OCI-LY3 (cell line): ENCODE data around the gene ZNF648.

Experiments used
- H2AFZ ChIP-seq: fragments of 200-600, 300-600 bp; shearing (Covaris generic); 2 replicates; pipeline ENCODE4 v1.6.0; 2014; ENCODE audit warnings: antibody characterized with exemption, low read depth, low read length
- H3K27ac ChIP-seq: fragments of 200-600, 300-600 bp; sonication (generic); 2 replicates; pipeline ENCODE4 v1.5.1; 2014; ENCODE audit warnings: mild to moderate bottlenecking, low read length, moderate library complexity, mixed read lengths
- H3K27me3 ChIP-seq: fragments of 200-600, 300-600 bp; sonication (generic); 2 replicates; pipeline ENCODE4 v1.6.1; 2014; ENCODE audit warnings: low read depth, low read length, mixed read lengths
- H3K36me3 ChIP-seq: fragments of 200-600, 300-600 bp; sonication (generic); replicated peaks from 2 replicates; pipeline ENCODE3; 2014; ENCODE audit warnings: low read depth, low read length, mixed read lengths
- H3K4me1 ChIP-seq: fragments of 300-600, 200-600 bp; sonication (generic); 2 replicates; pipeline ENCODE4 v1.6.1; 2014; ENCODE audit warnings: low read length, mixed read lengths
- H3K4me2 ChIP-seq: fragments of 200-600, 300-600 bp; sonication (generic); 2 replicates; pipeline ENCODE4 v1.6.1; 2014; ENCODE audit warnings: low read length, mixed read lengths
- H3K4me3 ChIP-seq: fragments of 300-600, 200-600 bp; sonication (generic); 2 replicates; pipeline ENCODE4 v1.5.1; 2014; ENCODE audit warnings: antibody characterized with exemption, mild to moderate bottlenecking, low read length, moderate library complexity
- H3K79me2 ChIP-seq: fragments of 300-600, 200-600 bp; shearing (Covaris generic); 2 replicates; pipeline ENCODE4 v1.6.1; 2014; ENCODE audit warnings: mild to moderate bottlenecking, low read length, mixed read lengths
- H3K9ac ChIP-seq: fragments of 300-600, 200-600 bp; shearing (Covaris generic); 2 replicates; pipeline ENCODE4 v1.6.0; 2014; ENCODE audit warnings: mild to moderate bottlenecking, low read length, moderate library complexity
- H3K9me3 ChIP-seq: fragments of 200-600, 300-600 bp; shearing (Covaris generic); 2 replicates; pipeline ENCODE4 v1.6.1; 2014; ENCODE audit warnings: low read length, mixed read lengths; ENCODE audit not compliant: insufficient read depth
- H4K20me1 ChIP-seq: fragments of 200-600, 300-600 bp; sonication (generic); 2 replicates; pipeline ENCODE4 v1.6.1; 2016; ENCODE audit warnings: low read length, mixed read lengths; ENCODE audit not compliant: insufficient read depth
- EZH2phosphoT487 ChIP-seq: fragments of 200-600 bp; shearing (Covaris generic); IDR thresholded peaks from 2 replicates; pipeline ENCODE4 v1.6.1; 2018; ENCODE audit warnings: antibody characterized with exemption, mixed run types, low read depth
- TF ChIP-seq, protein P1 (sequence below): fragments of 200-600, 300-600 bp; sonication (generic); IDR thresholded peaks from 2 replicates; pipeline ENCODE4 v1.5.1; 2014; ENCODE audit warnings: antibody characterized with exemption, low read length, low read depth

Gene ZNF648

DNA sequence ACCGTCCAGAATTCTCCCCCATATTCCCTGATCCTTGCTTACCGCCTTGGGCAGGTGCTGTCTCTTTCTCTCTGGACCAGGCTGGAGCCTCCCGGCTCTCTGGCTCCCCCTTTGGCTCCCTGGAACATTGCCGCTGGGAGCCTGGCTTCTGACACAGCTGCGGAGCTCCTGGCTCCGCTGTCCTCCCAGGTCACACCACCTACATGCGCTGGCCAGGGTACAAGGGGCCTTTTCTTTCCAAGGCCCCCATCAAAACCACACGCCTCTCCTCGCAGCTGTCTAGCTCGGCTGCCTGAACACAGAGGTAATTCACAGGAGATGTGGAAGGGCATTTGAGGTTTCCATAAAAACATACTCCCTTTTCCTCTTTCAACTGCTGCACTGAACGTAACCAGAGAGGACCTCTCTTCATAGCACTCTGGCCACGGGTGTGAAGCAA lies 7.5 kb upstream of the ZNF648 start:
- Histone ChIP-seq H2AFZ (no peak overlapping the region), H3K79me2 (no peaks in the 10 kb centered on the region), H3K4me2 (no peak overlapping the region), H3K36me3 (no peaks in the 10 kb centered on the region), H3K9me3 (no peaks in the 10 kb centered on the region), H3K4me1 (no peaks in the 10 kb centered on the region), H3K27me3 (peaks cover 36% of the 10 kb centered on the region), H3K4me3 (no peak overlapping the region), H4K20me1 (no peaks in the 10 kb centered on the region), H3K9ac (no peak overlapping the region), H3K27ac (no peak overlapping the region)
- TF ChIP-seq, protein P1, sequence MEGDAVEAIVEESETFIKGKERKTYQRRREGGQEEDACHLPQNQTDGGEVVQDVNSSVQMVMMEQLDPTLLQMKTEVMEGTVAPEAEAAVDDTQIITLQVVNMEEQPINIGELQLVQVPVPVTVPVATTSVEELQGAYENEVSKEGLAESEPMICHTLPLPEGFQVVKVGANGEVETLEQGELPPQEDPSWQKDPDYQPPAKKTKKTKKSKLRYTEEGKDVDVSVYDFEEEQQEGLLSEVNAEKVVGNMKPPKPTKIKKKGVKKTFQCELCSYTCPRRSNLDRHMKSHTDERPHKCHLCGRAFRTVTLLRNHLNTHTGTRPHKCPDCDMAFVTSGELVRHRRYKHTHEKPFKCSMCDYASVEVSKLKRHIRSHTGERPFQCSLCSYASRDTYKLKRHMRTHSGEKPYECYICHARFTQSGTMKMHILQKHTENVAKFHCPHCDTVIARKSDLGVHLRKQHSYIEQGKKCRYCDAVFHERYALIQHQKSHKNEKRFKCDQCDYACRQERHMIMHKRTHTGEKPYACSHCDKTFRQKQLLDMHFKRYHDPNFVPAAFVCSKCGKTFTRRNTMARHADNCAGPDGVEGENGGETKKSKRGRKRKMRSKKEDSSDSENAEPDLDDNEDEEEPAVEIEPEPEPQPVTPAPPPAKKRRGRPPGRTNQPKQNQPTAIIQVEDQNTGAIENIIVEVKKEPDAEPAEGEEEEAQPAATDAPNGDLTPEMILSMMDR: peak; percentile 42
- no peak for TF ChIP-seq EZH2phosphoT487

DNA sequence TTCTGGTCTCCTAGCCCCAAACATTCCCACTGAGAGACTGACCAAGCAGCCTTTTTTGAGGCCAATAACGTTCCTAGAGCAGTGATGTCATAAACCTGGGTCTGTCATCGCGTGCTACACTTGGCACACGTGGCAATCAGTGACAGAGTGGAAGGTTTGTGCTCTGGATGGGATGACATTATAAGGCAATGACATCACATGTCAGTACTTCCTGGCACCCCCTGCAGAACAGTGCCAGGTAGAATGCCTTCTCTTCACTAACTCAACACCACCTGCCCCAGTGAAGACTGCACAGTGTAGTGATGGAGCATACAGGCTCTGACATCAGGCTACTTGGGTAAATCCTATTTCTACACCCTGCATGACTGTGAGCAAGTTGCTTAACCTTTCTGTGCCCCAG lies 5.4 kb upstream of the ZNF648 start:
- no peaks in the 10 kb centered on the region for H4K20me1 ChIP-seq
- no peak overlapping the region for H3K9ac ChIP-seq
- H3K27me3 ChIP-seq: peaks cover 16% of the 10 kb centered on the region; the same call in 1 of the 2 replicates
- no peak overlapping the region for H2AFZ ChIP-seq
- no peaks in the 10 kb centered on the region for H3K4me1 ChIP-seq
- H3K36me3 ChIP-seq: no peaks in the 10 kb centered on the region
- H3K9me3 ChIP-seq: no peaks in the 10 kb centered on the region
- H3K4me3 ChIP-seq: no peak overlapping the region
- TF ChIP-seq, protein P1: no peak
- no peak for TF ChIP-seq EZH2phosphoT487
- no peak overlapping the region for H3K27ac ChIP-seq
- no peaks in the 10 kb centered on the region for H3K79me2 ChIP-seq
- H3K4me2 ChIP-seq: no peak overlapping the region

- Histone ChIP-seq H3K4me1 (no peaks in the 10 kb centered on the region), H3K79me2 (no peaks in the 10 kb centered on the region), H3K4me2 (no peak overlapping the region), H4K20me1 (no peaks in the 10 kb centered on the region), H3K36me3 (no peaks in the 10 kb centered on the region), H3K9me3 (no peaks in the 10 kb centered on the region), H3K27me3 (peaks cover 30% of the 10 kb centered on the region; the same call in 1 of the 2 replicates), H3K9ac (no peak overlapping the region), H3K27ac (no peak overlapping the region), H3K4me3 (no peak overlapping the region), H2AFZ (no peak overlapping the region)
- TF ChIP-seq EZH2phosphoT487: no peak
- TF ChIP-seq, protein P1: no peak
These were observed 3.8 kb upstream of the ZNF648 start for GRCh38 chr1:182065126-182065845.

GRCh38 chr1:182064611-182065010 lies 3.1 kb upstream of the ZNF648 start:
- no peaks in the 10 kb centered on the region for H3K4me1 ChIP-seq
- H4K20me1 ChIP-seq: no peaks in the 10 kb centered on the region
- no peaks in the 10 kb centered on the region for H3K79me2 ChIP-seq
- TF ChIP-seq, protein P1: no peak
- no peak for TF ChIP-seq EZH2phosphoT487
- H3K27me3 ChIP-seq: peaks cover 32% of the 10 kb centered on the region; the same call in 1 of the 2 replicates
- H3K4me3 ChIP-seq: no peak overlapping the region
- H3K9me3 ChIP-seq: no peaks in the 10 kb centered on the region
- no peak overlapping the region for H3K27ac ChIP-seq
- no peak overlapping the region for H2AFZ ChIP-seq
- H3K36me3 ChIP-seq: no peaks in the 10 kb centered on the region
- no peak overlapping the region for H3K9ac ChIP-seq
- no peak overlapping the region for H3K4me2 ChIP-seq
